Prostate gland (tissue), 2 donors: ENCODE results near the gene PELI1. TPM values are rescaled to one million over a fixed set of nuclear protein-coding genes. Genes with fewer than 3 reads are reported as not detected.
"Not testable (repeated sequence)": the region's sequence is repeated elsewhere in the genome, so short reads cannot be mapped to it uniquely, and the experiment has no call there.

Experiments
- DNase-seq: peaks from one replicate; pipeline ENCODE4 v3.0.0-alpha.2; 2019; ENCODE audit warnings: low spot score
- H3K27ac ChIP-seq, 2 donors: fragments of 200-600 bp; sonication (generic); 2 replicates each; pipeline ENCODE4 v1.5.1; 2017 to 2019
- H3K27me3 ChIP-seq: fragments of 200-600 bp; sonication (generic); replicated peaks from 2 replicates; pipeline ENCODE4 v1.5.1; 2019; ENCODE audit not compliant: insufficient read depth
- H3K36me3 ChIP-seq, 2 donors: fragments of 200-600 bp; sonication (generic); 1 replicate in 1 of 2; 2 replicates in 1 of 2; pipeline versions ENCODE4 v1.5.1 to v1.8.1; 2017 to 2019
- H3K4me1 ChIP-seq: fragments of 200-600 bp; sonication (generic); replicated peaks from 2 replicates; pipeline ENCODE4 v1.5.1; 2019
- H3K4me3 ChIP-seq, 2 donors: fragments of 200-600 bp; sonication (generic); 2 replicates each; pipeline ENCODE4 v1.5.1; 2017 to 2019
- H3K9me3 ChIP-seq: fragments of 200-600 bp; sonication (generic); 2 replicates; pipeline ENCODE4 v1.5.1; 2017
- CTCF ChIP-seq, 4 experiments: fragments of 200-600 bp in 2 of 4; fragments of 450-650 bp in 2 of 4; sonication (generic) in 2 of 4; IDR thresholded peaks; 1 replicate in 3 of 4; 2 replicates in 1 of 4; pipeline ENCODE4 v1.5.1; 2016 to 2019; ENCODE audit warnings: antibody characterized with exemption in 4 of 4, mild to moderate bottlenecking in 2 of 4, moderate library complexity in 2 of 4
- POLR2A ChIP-seq: fragments of 450-650 bp; IDR thresholded peaks from one replicate; pipeline ENCODE4 v1.6.1; 2016; ENCODE audit warnings: antibody characterized with exemption, mild to moderate bottlenecking
- POLR2AphosphoS5 ChIP-seq: sonication (generic); formaldehyde crosslinking; IDR thresholded peaks from one replicate; pipeline ENCODE4 v1.6.1; 2017; ENCODE audit warnings: antibody characterized with exemption
- WGBS: methylation state at CpG from one replicate; pipeline ENCODE4 v1.1.5; 2018; 5-methylcytosine and 5-hydroxymethylcytosine counted together
- intact Hi-C: fragments of 100-400 bp; cut with DNase I; formaldehyde crosslinking; loops from one replicate; pipeline ENCODE4 v1.14.2; 2022
- total RNA-seq, 2 donors: library from RNA; depleted of rRNA; stranded (reverse); fragments of >200 nt; gene quantifications; one replicate each; pipeline ENCODE4 v1.1.0, GENCODE V29; 2016

Gene PELI1
- total RNA-seq, 2 donors from 2014 or later, result 16.9 to 32.9 TPM

- no peak overlapping the region for H3K4me3 ChIP-seq
- no peak overlapping the region for H3K27ac ChIP-seq
- DNase-seq, result no peak
- no peaks in the 10 kb centered on the region for H3K27me3 ChIP-seq
- no peak for TF ChIP-seq POLR2AphosphoS5
- TF ChIP-seq POLR2A, result no peak
- TF ChIP-seq CTCF (IDR thresholded peaks at IDR 0.05), result no peak
- 37% methylated on average over 2 of the region's 2 CpGs for WGBS
- H3K36me3 ChIP-seq, result no peaks in the 10 kb centered on the region
- no peaks in the 10 kb centered on the region for H3K4me1 ChIP-seq
- intact Hi-C loops, result no loop called here
- H3K9me3 ChIP-seq, result no peaks in the 10 kb centered on the region
These were observed 58.3 kb downstream of the PELI1 start for GRCh38 chr2:64085936-64086335.

GRCh38 chr2:64081046-64081445 lies 63.2 kb downstream of the PELI1 start:
- TF ChIP-seq CTCF (IDR thresholded peaks at IDR 0.05), result no peak
- TF ChIP-seq POLR2AphosphoS5, result no peak
- no peak for TF ChIP-seq POLR2A
- DNase-seq, result no peak
- no peaks in the 10 kb centered on the region for H3K36me3 ChIP-seq
- H3K9me3 ChIP-seq, result no peaks in the 10 kb centered on the region
- H3K27ac ChIP-seq, result no peak overlapping the region
- 63% methylated on average over 8 of the region's 8 CpGs for WGBS
- intact Hi-C loops, result no loop called here
- no peaks in the 10 kb centered on the region for H3K27me3 ChIP-seq
- no peak overlapping the region for H3K4me3 ChIP-seq
- no peaks in the 10 kb centered on the region for H3K4me1 ChIP-seq

GRCh38 chr2:64080179-64080578 lies 64.0 kb downstream of the PELI1 start:
- H3K4me1 ChIP-seq, result no peaks in the 10 kb centered on the region
- no peak overlapping the region for H3K27ac ChIP-seq
- TF ChIP-seq POLR2AphosphoS5 (no peak), CTCF (IDR thresholded peaks at IDR 0.05) (no peak), POLR2A (no peak)
- intact Hi-C loops, result no loop called here
- no peak for DNase-seq
- no peaks in the 10 kb centered on the region for H3K9me3 ChIP-seq
- WGBS, result 89% methylated on average over 1 of the region's 1 CpG
- no peaks in the 10 kb centered on the region for H3K36me3 ChIP-seq
- H3K4me3 ChIP-seq, result no peak overlapping the region
- no peaks in the 10 kb centered on the region for H3K27me3 ChIP-seq

- H3K27me3 ChIP-seq, intact Hi-C loops, H3K27ac ChIP-seq, H3K9me3 ChIP-seq, DNase-seq, H3K4me3 ChIP-seq, H3K4me1 ChIP-seq, H3K36me3 ChIP-seq: not testable (repeated sequence)
- 97% methylated on average over 6 of the region's 6 CpGs for WGBS
These were observed 64.5 kb downstream of the PELI1 start for GRCh38 chr2:64079688-64080087.

- H3K27ac ChIP-seq, H3K9me3 ChIP-seq, DNase-seq, H3K4me1 ChIP-seq, intact Hi-C loops, H3K36me3 ChIP-seq, H3K27me3 ChIP-seq, H3K4me3 ChIP-seq: not testable (repeated sequence)
- 94% methylated on average over 7 of the region's 7 CpGs for WGBS
These were observed 67.4 kb downstream of the PELI1 start for GRCh38 chr2:64076828-64077227.

GRCh38 chr2:64074616-64075015 lies 69.6 kb downstream of the PELI1 start:
- 59% methylated on average over 6 of the region's 6 CpGs for WGBS
- H3K27ac ChIP-seq, H3K9me3 ChIP-seq, H3K27me3 ChIP-seq, H3K4me1 ChIP-seq, DNase-seq, intact Hi-C loops, H3K36me3 ChIP-seq, H3K4me3 ChIP-seq: not testable (repeated sequence)
